Type B pancreatic cell (in vitro differentiated cells): ENCODE data around the gene ARV1. TPM values are rescaled to one million over a fixed set of nuclear protein-coding genes. Genes with fewer than 3 reads are reported as not detected.

Experiments used
- DNase-seq: peaks from one replicate; pipeline ENCODE4 v3.0.0; 2021; ENCODE audit warnings: mixed read lengths; ENCODE audit not compliant: unreplicated experiment; ENCODE audit errors: extremely low spot score
- H3K27ac Mint-ChIP-seq: 2 replicates; pipeline ENCODE4 v1.8.0; 2021; ENCODE audit warnings: mild to moderate bottlenecking, mixed read lengths
- H3K27me3 Mint-ChIP-seq: 2 replicates; pipeline ENCODE4 v1.8.0; 2021; ENCODE audit warnings: mixed read lengths
- H3K36me3 Mint-ChIP-seq: 2 replicates; pipeline ENCODE4 v1.8.0; 2021; ENCODE audit warnings: mixed read lengths
- H3K4me1 Mint-ChIP-seq: one replicate; pipeline ENCODE4 v1.8.0; 2021; ENCODE audit warnings: mixed read lengths; ENCODE audit not compliant: unreplicated experiment
- H3K4me3 Mint-ChIP-seq: 2 replicates; pipeline ENCODE4 v1.8.0; 2021; ENCODE audit warnings: mild to moderate bottlenecking, mixed read lengths
- H3K9me3 Mint-ChIP-seq: 2 replicates; pipeline ENCODE4 v1.8.0; 2021; ENCODE audit warnings: mixed read lengths
- CTCF ChIP-seq: fragments of 200-600 bp; sonication (generic); conservative IDR thresholded peaks from 2 replicates; pipeline ENCODE4 v1.5.0; 2021; ENCODE audit warnings: antibody characterized with exemption, mild to moderate bottlenecking
- total RNA-seq: library from RNA; stranded (reverse); gene quantifications from 2 replicates; pipeline ENCODE4 v1.2.1, GENCODE V29; 2021; ENCODE audit warnings: low replicate concordance

ARV1 gene
- total RNA-seq, 1 donor from 2014 or later: 12.8 TPM

- peaks cover 7% of the 10 kb centered on the region for H3K4me1 Mint-ChIP-seq
- H3K9me3 Mint-ChIP-seq: no peaks in the 10 kb centered on the region
- H3K27me3 Mint-ChIP-seq: no peaks in the 10 kb centered on the region
- TF ChIP-seq CTCF: no peak
- peaks cover 5% of the 10 kb centered on the region for H3K36me3 Mint-ChIP-seq
- no peak overlapping the region for H3K4me3 Mint-ChIP-seq
- no peak overlapping the region for H3K27ac Mint-ChIP-seq
- no peak for DNase-seq
These were observed 30.0 kb upstream of the ARV1 start for GRCh38 chr1:230948903-230949302.

GRCh38 chr1:230950404-230950803, 28.5 kb upstream of the ARV1 start:
- TF ChIP-seq CTCF: no peak
- Mint-ChIP-seq H3K4me3 (no peak overlapping the region), H3K9me3 (no peaks in the 10 kb centered on the region), H3K27me3 (no peaks in the 10 kb centered on the region), H3K36me3 (peaks cover 12% of the 10 kb centered on the region), H3K4me1 (peaks cover 7% of the 10 kb centered on the region), H3K27ac (no peak overlapping the region)
- DNase-seq: no peak

GRCh38 chr1:230957580-230957989, 21.3 kb upstream of the ARV1 start:
- H3K27me3 Mint-ChIP-seq: no peaks in the 10 kb centered on the region
- no peak for DNase-seq
- no peak for TF ChIP-seq CTCF
- no peaks in the 10 kb centered on the region for H3K4me1 Mint-ChIP-seq
- peak overlapping the region; percentile 55 for H3K4me3 Mint-ChIP-seq
- H3K27ac Mint-ChIP-seq: peak overlapping the region; percentile 81
- peaks cover 19% of the 10 kb centered on the region for H3K36me3 Mint-ChIP-seq
- no peaks in the 10 kb centered on the region for H3K9me3 Mint-ChIP-seq

GRCh38 chr1:230958370-230958769, 20.5 kb upstream of the ARV1 start:
- Mint-ChIP-seq H3K27ac (no peak overlapping the region), H3K9me3 (no peaks in the 10 kb centered on the region), H3K4me3 (no peak overlapping the region), H3K4me1 (no peaks in the 10 kb centered on the region), H3K36me3 (peaks cover 19% of the 10 kb centered on the region), H3K27me3 (no peaks in the 10 kb centered on the region)
- no peak for TF ChIP-seq CTCF
- no peak for DNase-seq

- Mint-ChIP-seq H3K9me3 (no peaks in the 10 kb centered on the region), H3K27me3 (no peaks in the 10 kb centered on the region), H3K4me3 (no peak overlapping the region), H3K4me1 (peaks cover under 1% of the 10 kb centered on the region), H3K27ac (no peak overlapping the region), H3K36me3 (no peaks in the 10 kb centered on the region)
- TF ChIP-seq CTCF: no peak
- no peak for DNase-seq
These were observed 14.0 kb upstream of the ARV1 start for GRCh38 chr1:230964896-230965295.

- Mint-ChIP-seq H3K4me3 (no peak overlapping the region), H3K4me1 (peaks cover 7% of the 10 kb centered on the region), H3K27ac (no peak overlapping the region), H3K27me3 (no peaks in the 10 kb centered on the region), H3K9me3 (no peaks in the 10 kb centered on the region), H3K36me3 (no peaks in the 10 kb centered on the region)
- TF ChIP-seq CTCF: no peak
- DNase-seq: no peak
These were observed 13.4 kb upstream of the ARV1 start for GRCh38 chr1:230965535-230965934.
